Adipocyte (in vitro differentiated cells): Measurements from ENCODE around the gene DYNLL2.
"Not testable (repeated sequence)": the region's sequence is repeated elsewhere in the genome, so short reads cannot be mapped to it uniquely, and the experiment has no call there.

Source experiments
- DNase-seq: peaks from one replicate; pipeline ENCODE4 v3.0.0-alpha.2; 2015; ENCODE audit warnings: low read depth
- H3K27me3 ChIP-seq: replicated peaks from 2 replicates; pipeline ENCODE4 v1.7.0; 2013; ENCODE audit warnings: mild to moderate bottlenecking, low read length, moderate library complexity; ENCODE audit not compliant: control insufficient read depth, insufficient read depth
- H3K36me3 ChIP-seq: 2 replicates; pipeline ENCODE4 v1.7.0; 2013; ENCODE audit warnings: low read length, mild to moderate bottlenecking, moderate library complexity; ENCODE audit not compliant: control insufficient read depth, insufficient read depth, severe bottlenecking
- H3K4me1 ChIP-seq: 2 replicates; pipeline ENCODE4 v1.7.0; 2013; ENCODE audit warnings: mild to moderate bottlenecking, low read length, moderate library complexity; ENCODE audit not compliant: control insufficient read depth, insufficient read depth
- H3K4me3 ChIP-seq: 2 replicates; pipeline ENCODE4 v1.7.0; 2013; ENCODE audit warnings: mild to moderate bottlenecking, low read length, moderate library complexity
- H3K9ac ChIP-seq: 2 replicates; pipeline ENCODE4 v1.7.0; 2013; ENCODE audit warnings: mild to moderate bottlenecking, low read length, moderate library complexity
- H3K9me3 ChIP-seq: 2 replicates; pipeline ENCODE4 v1.7.0; 2013; ENCODE audit warnings: mild to moderate bottlenecking, low read length, moderate library complexity; ENCODE audit not compliant: control insufficient read depth

DYNLL2 gene

GRCh38 chr17:58141505-58141904 lies 58.3 kb downstream of the DYNLL2 start:
- Histone ChIP-seq H3K9me3 (peaks cover 27% of the 10 kb centered on the region), H3K36me3 (no peaks in the 10 kb centered on the region), H3K4me3 (no peak overlapping the region), H3K4me1 (no peaks in the 10 kb centered on the region), H3K9ac (no peak overlapping the region), H3K27me3 (peaks cover 14% of the 10 kb centered on the region)
- no peak for DNase-seq

- Histone ChIP-seq H3K27me3 (peaks cover 14% of the 10 kb centered on the region), H3K9me3 (peaks cover 46% of the 10 kb centered on the region)
- not testable (repeated sequence) for H3K4me1 ChIP-seq, H3K9ac ChIP-seq, H3K4me3 ChIP-seq, H3K36me3 ChIP-seq, DNase-seq
These were observed 60.1 kb downstream of the DYNLL2 start for GRCh38 chr17:58143335-58143734.

GRCh38 chr17:58144801-58145200 lies 61.6 kb downstream of the DYNLL2 start:
- Histone ChIP-seq H3K9ac (no peak overlapping the region), H3K4me1 (no peaks in the 10 kb centered on the region), H3K9me3 (peaks cover 51% of the 10 kb centered on the region), H3K27me3 (peaks cover 22% of the 10 kb centered on the region), H3K36me3 (no peaks in the 10 kb centered on the region), H3K4me3 (no peak overlapping the region)
- no peak for DNase-seq
